ELR (cell line): Measurements from ENCODE around the gene PTPRA.
"Not testable (repeated sequence)": the region's sequence is repeated elsewhere in the genome, so short reads cannot be mapped to it uniquely, and the experiment has no call there.

Experiments
- DNase-seq: peaks from one replicate; pipeline ENCODE4 v3.0.0-alpha.2; 2015; ENCODE audit warnings: low read depth

The PTPRA gene

GRCh38 chr20:2888224-2888955 lies 15.1 kb downstream of the PTPRA start:
- no peak for DNase-seq

- DNase-seq: no peak
Measured at GRCh38 chr20:2889209-2889608, 15.9 kb downstream of the PTPRA start.

GRCh38 chr20:2889797-2890196 lies 16.5 kb downstream of the PTPRA start:
- no peak for DNase-seq

- DNase-seq: peak; percentile 47
Measured at GRCh38 chr20:2890742-2891141, 17.5 kb downstream of the PTPRA start.

- no peak for DNase-seq
Measured at GRCh38 chr20:2891343-2891742, 18.1 kb downstream of the PTPRA start.

GRCh38 chr20:2892376-2892775 lies 19.1 kb downstream of the PTPRA start:
- DNase-seq: no peak

- DNase-seq: no peak
Measured at GRCh38 chr20:2894221-2894620, 20.9 kb downstream of the PTPRA start.

GRCh38 chr20:2895154-2895553 lies 21.9 kb downstream of the PTPRA start:
- DNase-seq: not testable (repeated sequence)

- no peak for DNase-seq
Measured at GRCh38 chr20:2899243-2899642, 26.0 kb downstream of the PTPRA start.

GRCh38 chr20:2900845-2901592 lies 27.7 kb downstream of the PTPRA start:
- no peak for DNase-seq

GRCh38 chr20:2902291-2902690 lies 29.0 kb downstream of the PTPRA start:
- DNase-seq: no peak

- no peak for DNase-seq
Measured at GRCh38 chr20:2902818-2903217, 29.5 kb downstream of the PTPRA start.

GRCh38 chr20:2903686-2904085 lies 30.4 kb downstream of the PTPRA start:
- no peak for DNase-seq

- DNase-seq: no peak
Measured at GRCh38 chr20:2907519-2907918, 34.2 kb downstream of the PTPRA start.

- no peak for DNase-seq
Measured at GRCh38 chr20:2909953-2910352, 36.7 kb downstream of the PTPRA start.

GRCh38 chr20:2911200-2911599 lies 37.9 kb downstream of the PTPRA start:
- peak; percentile 6 for DNase-seq

- DNase-seq: peak; percentile 7
Measured at GRCh38 chr20:2914160-2914559, 40.9 kb downstream of the PTPRA start.

GRCh38 chr20:2917266-2917665 lies 44.0 kb downstream of the PTPRA start:
- no peak for DNase-seq

- no peak for DNase-seq
Measured at GRCh38 chr20:2918096-2919049, 45.1 kb downstream of the PTPRA start.

- DNase-seq: no peak
Measured at GRCh38 chr20:2919518-2920245, 46.4 kb downstream of the PTPRA start.

- no peak for DNase-seq
Measured at GRCh38 chr20:2920473-2920872, 47.2 kb downstream of the PTPRA start.

- no peak for DNase-seq
Measured at GRCh38 chr20:2921506-2921905, 48.2 kb downstream of the PTPRA start.
